Mucosa of rectum (tissue), 2 donors: ENCODE results near the gene KTN1.

Experiments
- H3K27ac ChIP-seq, 2 donors: one replicate each; pipeline ENCODE4 v1.7.0; 2013; ENCODE audit warnings: inconsistent platforms in 2 of 2, low read depth in 2 of 2, low read length in 2 of 2
- H3K27me3 ChIP-seq, 2 donors: one replicate each; pipeline ENCODE4 v1.7.0; 2013; ENCODE audit warnings: low read length in 2 of 2; ENCODE audit not compliant: control insufficient read depth in 2 of 2, insufficient read depth in 2 of 2
- H3K36me3 ChIP-seq, 2 donors: one replicate each; pipeline ENCODE4 v1.7.0; 2013; ENCODE audit warnings: low read length in 2 of 2; ENCODE audit not compliant: control insufficient read depth in 2 of 2, insufficient read depth in 2 of 2
- H3K4me1 ChIP-seq, 2 donors: one replicate each; pipeline ENCODE4 v1.7.0; 2013; ENCODE audit warnings: low read length in 2 of 2, mild to moderate bottlenecking in 1 of 2; ENCODE audit not compliant: control insufficient read depth in 2 of 2, insufficient read depth in 2 of 2
- H3K4me3 ChIP-seq, 2 donors: one replicate each; pipeline ENCODE4 v1.7.0; 2013; ENCODE audit warnings: low read length in 2 of 2
- H3K9ac ChIP-seq, 2 donors: one replicate each; pipeline ENCODE4 v1.7.0; 2013; ENCODE audit warnings: low read length in 2 of 2, low read depth in 1 of 2, mild to moderate bottlenecking in 1 of 2
- H3K9me3 ChIP-seq, 2 donors: one replicate each; pipeline ENCODE4 v1.7.0; 2013; ENCODE audit warnings: low read length in 2 of 2; ENCODE audit not compliant: control insufficient read depth in 2 of 2
- donor health status: healthy.
- donor health status: Normal muscosa, but diverticular disease.

Gene KTN1

GRCh38 chr14:55579724-55580469 is at the start of gene KTN1:
KTN1 (plus strand) TSS chr14:55580207; CDS start chr14:55612049, 31,842 bp downstream.
- Histone ChIP-seq H3K4me1 (peaks cover 24 to 35% of the 10 kb centered on the region in 2 donors), H3K4me3 (peak within 1 kb of the TSS; percentile 87 to 89), H3K36me3 (peaks cover 0 to 3% of the 10 kb centered on the region in 2 donors)

DNA sequence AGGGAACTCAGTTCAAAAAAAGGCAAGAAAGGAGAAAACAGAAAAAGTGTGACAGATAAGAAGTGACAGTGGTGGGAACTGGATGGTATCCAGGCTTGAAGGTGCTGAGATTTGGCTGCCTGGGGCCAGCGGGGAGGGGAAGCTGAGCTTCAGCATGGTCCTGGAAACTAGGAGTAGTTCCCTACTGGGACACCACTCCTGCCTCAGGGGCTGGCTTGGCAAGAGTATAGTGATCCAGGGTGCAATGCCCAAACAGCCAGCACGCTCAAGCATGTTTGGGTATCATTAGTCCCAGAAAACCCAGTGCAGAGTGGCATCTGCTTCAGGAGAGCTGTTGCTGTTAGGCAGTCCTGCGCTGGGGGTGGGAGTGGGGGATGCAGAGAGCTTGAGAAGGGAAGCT is 49.5 kb upstream of the KTN1 start:
- Histone ChIP-seq H3K27ac (no peak overlapping the region), H3K9me3 (no peaks in the 10 kb centered on the region), H3K36me3 (no peaks in the 10 kb centered on the region), H3K9ac (no peak overlapping the region), H3K27me3 (no peaks in the 10 kb centered on the region), H3K4me3 (no peak overlapping the region), H3K4me1 (no peaks in the 10 kb centered on the region)

More at GRCh38 chr14:55579724-55580469, at the start of gene KTN1:
- no peaks in the 10 kb centered on the region for H3K9me3 ChIP-seq
- H3K9ac ChIP-seq: peak within 1 kb of the TSS; percentile 89 to 95
- peak within 1 kb of the TSS; percentile 89 to 91 for H3K27ac ChIP-seq
- no peaks in the 10 kb centered on the region for H3K27me3 ChIP-seq

DNA sequence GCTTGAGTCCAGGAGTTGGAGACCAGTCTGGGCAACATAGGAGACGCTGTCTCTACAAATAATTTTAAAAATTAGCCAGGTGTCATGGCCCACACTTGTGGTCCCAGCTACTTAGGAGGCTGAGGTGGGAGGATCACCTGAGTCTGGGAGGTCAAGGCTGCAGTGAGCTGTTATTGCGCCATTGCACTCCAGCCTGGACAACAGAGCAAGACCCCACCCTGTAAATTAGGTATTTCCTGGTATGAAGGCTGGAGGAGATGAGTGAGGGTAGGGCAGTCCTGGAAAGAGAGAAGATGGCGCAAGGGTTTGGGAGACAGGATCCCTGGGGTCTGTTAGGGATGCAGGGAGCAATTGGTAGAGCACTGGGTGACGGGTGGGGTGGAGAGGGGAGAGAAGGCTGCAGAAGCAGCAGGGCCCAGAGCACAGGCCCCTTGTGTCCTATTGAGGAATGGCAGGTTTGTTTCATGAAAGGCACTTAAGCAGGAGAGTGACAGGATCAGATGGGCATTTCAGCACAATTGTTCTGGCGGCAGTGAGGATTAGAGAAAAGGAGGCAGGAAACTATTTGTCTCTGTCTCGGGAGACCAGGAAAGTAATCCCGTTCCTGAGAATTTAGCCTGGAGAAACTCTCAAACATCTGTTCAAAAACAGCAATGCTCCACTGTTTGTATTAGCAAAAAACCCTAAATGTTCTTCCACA is 47.2 kb upstream of the KTN1 start:
- no peak overlapping the region for H3K27ac ChIP-seq
- H3K4me1 ChIP-seq: no peaks in the 10 kb centered on the region

GRCh38 chr14:55533960-55534359 is 46.0 kb upstream of the KTN1 start:
- Histone ChIP-seq H3K27me3 (no peaks in the 10 kb centered on the region), H3K36me3 (no peaks in the 10 kb centered on the region), H3K9me3 (peaks cover 0 to 6% of the 10 kb centered on the region in 2 donors), H3K27ac (no peak overlapping the region), H3K4me1 (no peaks in the 10 kb centered on the region), H3K9ac (no peak overlapping the region), H3K4me3 (no peak overlapping the region)

More for the DNA sequence above, 47.2 kb upstream of the KTN1 start:
- Histone ChIP-seq H3K4me3 (no peak overlapping the region), H3K9ac (no peak overlapping the region), H3K27me3 (no peaks in the 10 kb centered on the region), H3K9me3 (peaks cover 0 to 6% of the 10 kb centered on the region in 2 donors), H3K36me3 (no peaks in the 10 kb centered on the region)

DNA sequence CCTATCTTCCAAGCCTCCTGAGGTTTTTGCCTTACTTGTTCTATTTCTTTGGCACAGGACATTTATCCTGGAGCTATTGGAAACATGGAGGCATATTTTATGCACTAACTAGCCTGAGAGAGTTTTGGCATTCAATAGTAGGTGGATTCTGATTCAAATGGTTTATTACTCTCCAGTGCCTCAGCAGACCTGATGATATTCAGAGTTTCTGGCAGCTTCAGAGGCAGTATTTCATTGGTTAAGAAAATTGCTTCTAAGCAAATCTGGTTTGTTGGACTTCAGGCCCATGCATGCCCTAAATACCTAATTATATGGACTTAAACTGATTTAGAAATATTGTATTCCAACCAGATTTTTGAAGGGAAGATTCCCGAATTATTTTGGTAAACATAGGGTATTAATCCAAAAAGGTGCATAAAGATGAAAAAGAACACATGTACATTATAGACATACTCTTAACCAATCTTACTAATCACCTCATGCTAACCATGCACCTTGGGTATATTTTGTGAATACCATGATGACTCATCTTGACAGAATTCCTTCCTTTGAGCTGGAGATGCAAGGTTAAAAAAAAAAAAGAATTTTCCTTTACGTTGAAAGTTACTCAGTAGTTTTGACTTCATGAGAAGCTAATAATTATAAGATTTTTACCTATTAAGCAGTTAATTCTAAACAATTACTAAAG is 44.3 kb upstream of the KTN1 start:
- Histone ChIP-seq H3K27me3 (no peaks in the 10 kb centered on the region), H3K9ac (no peak overlapping the region), H3K4me1 (no peaks in the 10 kb centered on the region), H3K4me3 (no peak overlapping the region), H3K9me3 (peaks cover 0 to 6% of the 10 kb centered on the region in 2 donors), H3K36me3 (no peaks in the 10 kb centered on the region), H3K27ac (no peak overlapping the region)

- no peak overlapping the region for H3K4me3 ChIP-seq
- peaks cover 0 to 6% of the 10 kb centered on the region in 2 donors for H3K9me3 ChIP-seq
- H3K27me3 ChIP-seq: no peaks in the 10 kb centered on the region
- no peaks in the 10 kb centered on the region for H3K36me3 ChIP-seq
- no peak overlapping the region for H3K9ac ChIP-seq
- H3K4me1 ChIP-seq: no peaks in the 10 kb centered on the region
- no peak overlapping the region for H3K27ac ChIP-seq
Measured at GRCh38 chr14:55536204-55536708, 43.8 kb upstream of the KTN1 start.

GRCh38 chr14:55537782-55538181 is 42.2 kb upstream of the KTN1 start:
- no peaks in the 10 kb centered on the region for H3K4me1 ChIP-seq
- peaks cover 0 to 6% of the 10 kb centered on the region in 2 donors for H3K9me3 ChIP-seq
- no peak overlapping the region for H3K9ac ChIP-seq
- H3K27me3 ChIP-seq: no peaks in the 10 kb centered on the region
- no peaks in the 10 kb centered on the region for H3K36me3 ChIP-seq
- no peak overlapping the region for H3K4me3 ChIP-seq
- H3K27ac ChIP-seq: no peak overlapping the region

DNA sequence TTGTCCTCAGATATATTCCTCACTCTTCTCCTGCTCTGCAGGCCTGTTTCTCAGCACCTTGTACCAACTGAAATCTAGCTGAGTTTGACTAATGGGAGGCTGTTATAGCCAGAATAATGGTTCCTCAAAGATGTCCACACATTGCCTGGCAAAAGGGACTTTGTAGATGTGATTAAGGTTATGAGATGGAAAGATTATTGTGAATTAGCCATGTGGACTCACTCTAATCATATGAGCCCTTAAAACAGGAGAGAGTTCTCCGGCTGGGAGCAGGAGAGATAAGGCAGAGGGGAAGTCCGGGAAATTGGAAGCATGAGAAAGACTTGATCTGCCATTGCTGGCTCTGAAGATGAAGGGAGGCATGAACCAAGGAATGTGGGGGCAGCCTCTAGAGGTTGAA is 40.0 kb upstream of the KTN1 start:
- H3K27ac ChIP-seq: no peak overlapping the region
- peaks cover 0 to 6% of the 10 kb centered on the region in 2 donors for H3K9me3 ChIP-seq
- no peaks in the 10 kb centered on the region for H3K4me1 ChIP-seq
- no peak overlapping the region for H3K9ac ChIP-seq
- H3K27me3 ChIP-seq: no peaks in the 10 kb centered on the region
- H3K36me3 ChIP-seq: no peaks in the 10 kb centered on the region
- H3K4me3 ChIP-seq: no peak overlapping the region

DNA sequence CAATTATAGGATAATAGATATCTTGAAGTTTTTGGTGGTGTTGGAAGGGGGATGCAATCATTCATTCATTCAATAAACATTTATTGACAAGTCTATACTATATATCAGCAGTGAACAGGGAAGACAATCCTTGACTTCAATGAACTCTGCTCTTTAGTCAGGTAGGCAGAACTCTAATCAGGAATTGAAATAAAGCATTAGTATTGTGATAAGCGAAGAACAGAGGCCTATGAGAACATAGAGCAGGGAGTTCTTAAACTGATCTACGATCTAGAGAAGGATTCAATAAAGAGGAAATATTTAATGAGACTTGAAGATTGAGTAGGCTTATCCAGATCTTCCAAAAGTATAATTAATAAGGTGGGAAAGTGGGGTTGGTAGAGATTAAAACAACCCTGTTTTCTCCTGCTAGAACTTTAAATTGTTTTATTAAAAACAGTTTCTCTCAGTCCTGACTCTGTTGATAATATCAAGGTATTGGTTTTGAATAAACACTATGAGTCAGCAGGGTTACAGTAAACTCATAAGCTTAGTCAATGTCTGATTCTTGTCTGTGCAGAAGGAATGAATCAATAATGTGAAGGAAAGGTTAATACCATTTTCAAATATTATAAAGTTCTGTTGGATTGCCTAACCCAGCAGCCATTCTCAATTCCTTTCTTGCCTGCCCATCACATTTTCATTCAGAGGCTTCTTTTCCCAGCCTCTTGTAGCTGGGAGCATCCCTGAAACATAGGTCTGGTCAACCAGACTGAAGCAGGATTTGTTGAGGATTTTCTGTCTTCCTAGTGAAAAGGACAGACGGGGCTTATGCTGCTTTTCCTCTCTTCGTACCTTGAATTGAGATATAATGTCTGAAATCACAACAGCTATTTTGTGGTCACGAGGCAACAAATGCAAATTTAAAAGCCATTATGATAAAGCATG is 38.9 kb upstream of the KTN1 start:
- no peak overlapping the region for H3K27ac ChIP-seq
- H3K4me3 ChIP-seq: no peak overlapping the region
- H3K27me3 ChIP-seq: no peaks in the 10 kb centered on the region
- no peak overlapping the region for H3K9ac ChIP-seq
- no peaks in the 10 kb centered on the region for H3K36me3 ChIP-seq
- peaks cover 0 to 6% of the 10 kb centered on the region in 2 donors for H3K9me3 ChIP-seq
- H3K4me1 ChIP-seq: no peaks in the 10 kb centered on the region
